WTC11 (cell line): Measurements from ENCODE around the gene RHBDD3.

Source experiments
- CREB1 ChIP-seq: sonication (generic); formaldehyde crosslinking; IDR thresholded peaks from 2 replicates; pipeline ENCODE4 v1.8.0; 2023; ENCODE audit warnings: mild to moderate bottlenecking, missing genetic modification reagents
- RORB ChIP-seq: fragments of 250-450 bp; sonication (Bioruptor Pico); IDR thresholded peaks from 2 replicates; pipeline ENCODE4 v1.9.0; 2021; ENCODE audit warnings: mild to moderate bottlenecking
- SMAD3 ChIP-seq: sonication (generic); formaldehyde crosslinking; IDR thresholded peaks from 2 replicates; pipeline ENCODE4 v1.8.0; 2022; ENCODE audit warnings: missing genetic modification reagents, mild to moderate bottlenecking, borderline replicate concordance
- SP1 ChIP-seq: sonication (generic); formaldehyde crosslinking; conservative IDR thresholded peaks from 2 replicates; pipeline ENCODE4 v1.8.1; 2022; ENCODE audit warnings: missing genetic modification reagents
- TCF7 ChIP-seq: sonication (generic); formaldehyde crosslinking; IDR thresholded peaks from 2 replicates; pipeline ENCODE4 v1.8.0; 2022; ENCODE audit warnings: mild to moderate bottlenecking, low read depth, missing genetic modification reagents, moderate library complexity
- ZNF121 ChIP-seq: sonication (generic); formaldehyde crosslinking; IDR thresholded peaks from 2 replicates; pipeline ENCODE4 v1.8.0; 2023; ENCODE audit warnings: missing genetic modification reagents
- ZNF416 ChIP-seq: fragments of 250-450 bp; sonication (Bioruptor Pico); IDR thresholded peaks from 2 replicates; pipeline ENCODE4 v1.9.0; 2021; ENCODE audit warnings: mild to moderate bottlenecking, inconsistent platforms
- TF ChIP-seq, protein P1 (sequence below): fragments of 200-600 bp; IDR thresholded peaks from 2 replicates; pipeline ENCODE4 v1.8.0; 2022; ENCODE audit warnings: antibody characterized with exemption

DNA sequence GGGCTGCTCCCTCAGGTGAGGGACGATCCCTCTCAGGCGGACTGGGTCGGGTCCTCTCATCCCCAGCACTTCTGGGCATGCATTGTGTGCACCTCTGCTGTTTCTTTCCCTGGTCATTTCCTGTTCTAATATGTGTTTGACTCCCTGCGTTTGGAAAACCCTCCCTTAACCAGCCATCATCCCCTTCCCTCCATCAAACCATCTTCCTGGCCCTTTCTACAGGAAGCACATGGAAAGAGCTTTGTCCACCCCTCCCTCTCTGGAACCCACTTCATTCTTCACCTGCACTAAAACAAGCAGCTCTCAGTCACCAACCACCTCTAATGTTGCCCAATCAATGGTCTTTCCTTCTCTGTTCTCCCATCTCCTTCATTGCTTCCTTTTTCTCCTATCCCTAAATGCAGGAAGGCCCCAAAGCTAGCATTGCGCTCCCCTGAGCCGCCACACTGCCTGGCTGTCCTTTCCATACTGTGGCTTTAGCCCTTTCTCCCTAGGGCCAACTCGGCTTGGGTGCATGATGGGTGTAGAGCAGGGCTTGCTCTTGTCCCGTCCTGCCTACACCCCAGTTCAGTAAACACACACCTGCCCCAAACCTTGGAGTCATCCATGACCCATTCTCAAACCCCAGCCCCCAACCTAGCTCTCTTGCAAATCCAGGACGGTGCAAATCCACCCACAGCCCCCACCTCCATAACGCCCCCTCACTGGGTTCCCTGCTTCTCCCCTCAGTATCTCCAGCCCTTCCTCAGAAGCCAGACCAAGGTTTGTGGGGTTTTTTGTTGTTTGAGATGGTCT, 33.2 kb upstream of the RHBDD3 start:
- TF ChIP-seq, protein P1, sequence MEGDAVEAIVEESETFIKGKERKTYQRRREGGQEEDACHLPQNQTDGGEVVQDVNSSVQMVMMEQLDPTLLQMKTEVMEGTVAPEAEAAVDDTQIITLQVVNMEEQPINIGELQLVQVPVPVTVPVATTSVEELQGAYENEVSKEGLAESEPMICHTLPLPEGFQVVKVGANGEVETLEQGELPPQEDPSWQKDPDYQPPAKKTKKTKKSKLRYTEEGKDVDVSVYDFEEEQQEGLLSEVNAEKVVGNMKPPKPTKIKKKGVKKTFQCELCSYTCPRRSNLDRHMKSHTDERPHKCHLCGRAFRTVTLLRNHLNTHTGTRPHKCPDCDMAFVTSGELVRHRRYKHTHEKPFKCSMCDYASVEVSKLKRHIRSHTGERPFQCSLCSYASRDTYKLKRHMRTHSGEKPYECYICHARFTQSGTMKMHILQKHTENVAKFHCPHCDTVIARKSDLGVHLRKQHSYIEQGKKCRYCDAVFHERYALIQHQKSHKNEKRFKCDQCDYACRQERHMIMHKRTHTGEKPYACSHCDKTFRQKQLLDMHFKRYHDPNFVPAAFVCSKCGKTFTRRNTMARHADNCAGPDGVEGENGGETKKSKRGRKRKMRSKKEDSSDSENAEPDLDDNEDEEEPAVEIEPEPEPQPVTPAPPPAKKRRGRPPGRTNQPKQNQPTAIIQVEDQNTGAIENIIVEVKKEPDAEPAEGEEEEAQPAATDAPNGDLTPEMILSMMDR: no peak
- TF ChIP-seq RORB (CRISPR knock-in tag) (no peak), SMAD3 (no peak), CREB1 (CRISPR knock-in tag) (no peak), ZNF121 (no peak), TCF7 (CRISPR knock-in tag) (no peak), ZNF416 (CRISPR knock-in tag) (no peak; the same call in 1 of the 2 replicates), SP1 (CRISPR knock-in tag) (no peak)
